HFFc6 (cell line): ENCODE data around the gene RBAK. TPM values are rescaled to one million over a fixed set of nuclear protein-coding genes. Genes with fewer than 3 reads are reported as not detected.
"Not testable (repeated sequence)": the region's sequence is repeated elsewhere in the genome, so short reads cannot be mapped to it uniquely, and the experiment has no call there.

Experiments used
- DNase-seq: peaks from one replicate; pipeline ENCODE4 v3.0.0-alpha.2; 2018
- H3K27ac Mint-ChIP-seq: 2 replicates; pipeline ENCODE4 v1.8.0; 2020; ENCODE audit warnings: mild to moderate bottlenecking, mixed read lengths
- H3K27me3 Mint-ChIP-seq: 2 replicates; pipeline ENCODE4 v1.8.0; 2021; ENCODE audit warnings: mild to moderate bottlenecking, moderate library complexity, mixed read lengths; ENCODE audit not compliant: insufficient read depth
- H3K36me3 Mint-ChIP-seq: 2 replicates; pipeline ENCODE4 v1.8.0; 2021; ENCODE audit warnings: low read depth, mixed read lengths
- H3K4me1 Mint-ChIP-seq: 2 replicates; pipeline ENCODE4 v1.8.0; 2020; ENCODE audit warnings: low read depth, mixed read lengths
- H3K4me3 Mint-ChIP-seq: 2 replicates; pipeline ENCODE4 v1.8.0; 2020; ENCODE audit warnings: mild to moderate bottlenecking, moderate library complexity, mixed read lengths
- H3K9me3 Mint-ChIP-seq: 2 replicates; pipeline ENCODE4 v1.8.0; 2020; ENCODE audit warnings: mild to moderate bottlenecking, mixed read lengths
- CTCF ChIP-seq: fragments of 200-600 bp; sonication (generic); IDR thresholded peaks from 2 replicates; pipeline ENCODE4 v1.5.0; 2021; ENCODE audit warnings: antibody characterized with exemption, mild to moderate bottlenecking
- total RNA-seq, 6 experiments: library from RNA; stranded (reverse); fragmentation: NEBNext Ultra II Directional; extraction: Animal tissue kit (Norgen Biotek cat#: 25700); gene quantifications; 2 replicates in 1 of 6; 3 replicates in 5 of 6; pipeline ENCODE4 v1.2.3, GENCODE V29; 2021

The RBAK gene
- total RNA-seq, 6 experiments from 2014 or later = 7.0 to 8.2 (median 8.0) TPM

- no peaks in the 10 kb centered on the region for H3K36me3 Mint-ChIP-seq
- H3K27me3 Mint-ChIP-seq = peaks cover 4% of the 10 kb centered on the region
- no peaks in the 10 kb centered on the region for H3K9me3 Mint-ChIP-seq
- H3K27ac Mint-ChIP-seq = no peak overlapping the region
- TF ChIP-seq CTCF = no peak
- H3K4me1 Mint-ChIP-seq = no peaks in the 10 kb centered on the region
- no peak for DNase-seq
- no peak overlapping the region for H3K4me3 Mint-ChIP-seq
Observed at GRCh38 chr7:5086256-5086655, 40.6 kb downstream of the RBAK start.

- H3K9me3 Mint-ChIP-seq, H3K4me3 Mint-ChIP-seq, H3K27me3 Mint-ChIP-seq, DNase-seq, H3K27ac Mint-ChIP-seq, H3K36me3 Mint-ChIP-seq, H3K4me1 Mint-ChIP-seq: not testable (repeated sequence)
- peak; percentile 48 for TF ChIP-seq CTCF
Observed at GRCh38 chr7:5088228-5088833, 42.7 kb downstream of the RBAK start.

GRCh38 chr7:5088906-5089305 lies 43.2 kb downstream of the RBAK start:
- Mint-ChIP-seq H3K27me3 (peaks cover 4% of the 10 kb centered on the region), H3K9me3 (peaks cover 14% of the 10 kb centered on the region), H3K36me3 (peaks cover 3% of the 10 kb centered on the region), H3K4me1 (no peaks in the 10 kb centered on the region), H3K4me3 (no peak overlapping the region), H3K27ac (no peak overlapping the region)
- no peak; the same call in 1 of the 2 replicates for TF ChIP-seq CTCF
- DNase-seq = no peak

GRCh38 chr7:5093948-5094347 lies 48.3 kb downstream of the RBAK start:
- no peak for TF ChIP-seq CTCF
- no peaks in the 10 kb centered on the region for H3K4me1 Mint-ChIP-seq

GRCh38 chr7:5094641-5095040 lies 49.0 kb downstream of the RBAK start:
- no peak for DNase-seq
- Mint-ChIP-seq H3K27me3 (no peaks in the 10 kb centered on the region; the same call in 1 of the 2 replicates), H3K4me3 (no peak overlapping the region), H3K27ac (no peak overlapping the region), H3K36me3 (peaks cover 22% of the 10 kb centered on the region), H3K9me3 (peaks cover 56% of the 10 kb centered on the region), H3K4me1 (no peaks in the 10 kb centered on the region)
- TF ChIP-seq CTCF = no peak

More at GRCh38 chr7:5093948-5094347, 48.3 kb downstream of the RBAK start:
- DNase-seq = no peak
- Mint-ChIP-seq H3K27ac (no peak overlapping the region), H3K9me3 (peaks cover 49% of the 10 kb centered on the region), H3K36me3 (peaks cover 22% of the 10 kb centered on the region), H3K4me3 (no peak overlapping the region), H3K27me3 (no peaks in the 10 kb centered on the region; the same call in 1 of the 2 replicates)

GRCh38 chr7:5116359-5116758 lies 70.7 kb downstream of the RBAK start:
- peaks cover 4% of the 10 kb centered on the region; the same call in 1 of the 2 replicates for H3K9me3 Mint-ChIP-seq
- no peak for TF ChIP-seq CTCF
- no peak for DNase-seq
- H3K27me3 Mint-ChIP-seq = peaks cover 23% of the 10 kb centered on the region
- no peaks in the 10 kb centered on the region for H3K36me3 Mint-ChIP-seq
- H3K4me3 Mint-ChIP-seq = no peak overlapping the region
- H3K4me1 Mint-ChIP-seq = no peaks in the 10 kb centered on the region
- no peak overlapping the region for H3K27ac Mint-ChIP-seq
